Stomach (tissue), 4 donors: ENCODE results near the gene SLC22A2.

Source experiments
- POLR2A ChIP-seq, 4 donors: fragments of 450-650 bp; IDR thresholded peaks; one replicate each; pipeline ENCODE4 v1.6.1; 2016; ENCODE audit warnings: antibody characterized with exemption in 4 of 4, control low read depth in 2 of 4, mild to moderate bottlenecking in 1 of 4, moderate library complexity in 1 of 4
- POLR2AphosphoS5 ChIP-seq, 3 donors: sonication (generic); formaldehyde crosslinking; IDR thresholded peaks; one replicate each; pipeline ENCODE4 v1.6.1; 2016; ENCODE audit warnings: antibody characterized with exemption in 3 of 3
- TF ChIP-seq, protein P1 (sequence below), 7 experiments: fragments of 450-650 bp in 4 of 7; fragments of 200-600 bp in 3 of 7; sonication (generic) in 3 of 7; IDR thresholded peaks; one replicate each; pipeline ENCODE4 v1.5.1; 2016 to 2019; ENCODE audit warnings: antibody characterized with exemption in 7 of 7, control low read depth in 2 of 7, mild to moderate bottlenecking in 1 of 7

DNA sequence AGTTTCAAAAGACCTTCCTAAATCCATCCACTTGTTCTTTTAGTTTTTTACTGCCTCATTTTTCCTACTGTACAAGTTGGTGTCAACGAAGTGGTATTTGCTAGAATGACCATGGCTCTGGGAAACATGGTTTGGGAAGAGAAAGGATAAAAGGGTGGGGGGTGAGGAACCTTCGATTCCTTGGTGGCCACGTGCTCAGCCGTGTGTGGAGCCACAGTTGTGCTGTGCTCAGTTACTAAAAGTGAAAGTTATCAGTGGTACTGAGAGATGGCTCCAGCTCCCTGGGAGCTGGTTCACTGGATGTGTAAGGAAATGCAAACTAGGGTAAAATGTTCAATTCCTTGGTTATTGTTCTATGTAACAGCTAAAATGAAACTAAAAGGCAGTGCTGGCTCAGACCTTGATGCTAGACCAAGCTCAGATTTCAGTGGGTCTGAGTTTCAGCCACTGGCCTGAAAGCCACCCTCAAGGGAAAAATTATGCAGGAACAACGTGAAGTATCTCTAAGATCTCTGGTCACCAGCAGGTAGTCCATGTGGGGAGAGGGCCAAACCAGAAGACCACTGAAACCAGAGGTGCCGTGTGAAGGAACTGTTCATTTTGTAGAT, 7.4 kb upstream of the SLC22A2 start:
- TF ChIP-seq, protein P1, sequence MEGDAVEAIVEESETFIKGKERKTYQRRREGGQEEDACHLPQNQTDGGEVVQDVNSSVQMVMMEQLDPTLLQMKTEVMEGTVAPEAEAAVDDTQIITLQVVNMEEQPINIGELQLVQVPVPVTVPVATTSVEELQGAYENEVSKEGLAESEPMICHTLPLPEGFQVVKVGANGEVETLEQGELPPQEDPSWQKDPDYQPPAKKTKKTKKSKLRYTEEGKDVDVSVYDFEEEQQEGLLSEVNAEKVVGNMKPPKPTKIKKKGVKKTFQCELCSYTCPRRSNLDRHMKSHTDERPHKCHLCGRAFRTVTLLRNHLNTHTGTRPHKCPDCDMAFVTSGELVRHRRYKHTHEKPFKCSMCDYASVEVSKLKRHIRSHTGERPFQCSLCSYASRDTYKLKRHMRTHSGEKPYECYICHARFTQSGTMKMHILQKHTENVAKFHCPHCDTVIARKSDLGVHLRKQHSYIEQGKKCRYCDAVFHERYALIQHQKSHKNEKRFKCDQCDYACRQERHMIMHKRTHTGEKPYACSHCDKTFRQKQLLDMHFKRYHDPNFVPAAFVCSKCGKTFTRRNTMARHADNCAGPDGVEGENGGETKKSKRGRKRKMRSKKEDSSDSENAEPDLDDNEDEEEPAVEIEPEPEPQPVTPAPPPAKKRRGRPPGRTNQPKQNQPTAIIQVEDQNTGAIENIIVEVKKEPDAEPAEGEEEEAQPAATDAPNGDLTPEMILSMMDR (IDR thresholded peaks at IDR 0.05) = no peak
- TF ChIP-seq POLR2AphosphoS5 (IDR thresholded peaks at IDR 0.05) (no peak), POLR2A (IDR thresholded peaks at IDR 0.05) (no peak)
